PC-3 (cell line): Measurements from ENCODE around the gene ADAMTS4. TPM values are rescaled to one million over a fixed set of nuclear protein-coding genes. Genes with fewer than 3 reads are reported as not detected.
A peak's percentile ranks its signal among the peaks of the same experiment; 100 is the strongest.

Experiments used
- ATAC-seq: fragments of 200-7000 bp; cut with Tn5 transposase; 2 replicates; pipeline ENCODE4 v1.9.1; 2020; ENCODE audit warnings: mild to moderate bottlenecking, moderate library complexity
- BruUV-seq: library from RNA; stranded (reverse); fragments of 400-500 nt; replicated peaks from 2 replicates; lab custom pipeline; 2021; lab: Mats Ljungman, UMichigan
- CTCF ChIA-PET: fragments of 300-600 bp; sonication (Branson Sonifier 250); formaldehyde crosslinking; loops from one replicate; lab custom pipeline; 2022; ENCODE audit warnings: antibody characterized with exemption; lab: Charles Lee
- POLR2A ChIA-PET: fragments of 300-600 bp; sonication (Branson Sonifier 250); formaldehyde crosslinking; loops from one replicate; lab custom pipeline; 2022; ENCODE audit warnings: antibody characterized with exemption; ENCODE audit not compliant: unreplicated experiment; lab: Charles Lee
- DNase-seq: peaks from one replicate; pipeline ENCODE4 v3.0.0-alpha.2; 2015
- H2AFZ ChIP-seq: fragments of 300-600 bp; sonication (generic); 2 replicates; pipeline ENCODE4 v1.6.0; 2016; ENCODE audit warnings: antibody characterized with exemption, low read length
- H3F3A ChIP-seq: fragments of 300-600 bp; sonication (generic); one replicate; pipeline ENCODE4 v1.6.0; 2017; ENCODE audit warnings: antibody characterized with exemption, low read length, control low read depth, mild to moderate bottlenecking; ENCODE audit not compliant: unreplicated experiment
- H3K27ac ChIP-seq: fragments of 300-600 bp; sonication (generic); 2 replicates; pipeline ENCODE4 v1.5.1; 2016; ENCODE audit warnings: mild to moderate bottlenecking, low read length
- H3K27me3 ChIP-seq: fragments of 300-600 bp; sonication (generic); 2 replicates; pipeline ENCODE4 v1.6.1; 2016; ENCODE audit warnings: low read length, mixed read lengths
- H3K36me3 ChIP-seq: fragments of 300-600 bp; sonication (generic); 2 replicates; pipeline ENCODE4 v1.6.1; 2016; ENCODE audit warnings: low read depth, mixed run types, low read length, mixed read lengths
- H3K4me1 ChIP-seq: fragments of 300-600 bp; sonication (generic); 2 replicates; pipeline ENCODE4 v1.5.1; 2016; ENCODE audit warnings: low read length; ENCODE audit not compliant: insufficient read depth
- H3K4me2 ChIP-seq: fragments of 300-600 bp; sonication (generic); 2 replicates; pipeline ENCODE4 v1.6.0; 2016; ENCODE audit warnings: low read length
- H3K4me3 ChIP-seq: fragments of 300-600 bp; sonication (generic); 2 replicates; pipeline ENCODE4 v1.5.1; 2016; ENCODE audit warnings: mild to moderate bottlenecking, low read length, mixed read lengths
- H3K79me2 ChIP-seq: fragments of 300-600 bp; sonication (generic); 2 replicates; pipeline ENCODE4 v1.6.1; 2017; ENCODE audit warnings: low read length, mixed read lengths
- H3K9ac ChIP-seq: fragments of 300-600 bp; sonication (generic); 2 replicates; pipeline ENCODE4 v1.6.0; 2016; ENCODE audit warnings: mild to moderate bottlenecking, low read length
- H3K9me2 ChIP-seq: fragments of 300-600 bp; sonication (generic); replicated peaks from 2 replicates; pipeline ENCODE4 v1.6.1; 2016; ENCODE audit warnings: mixed run types, low read length, mixed read lengths
- H3K9me3 ChIP-seq: fragments of 300-600 bp; sonication (generic); 2 replicates; pipeline ENCODE4 v1.6.1; 2016; ENCODE audit warnings: low read length, mixed read lengths
- H4K20me1 ChIP-seq: fragments of 300-600 bp; sonication (generic); 2 replicates; pipeline ENCODE4 v1.6.1; 2016; ENCODE audit warnings: low read length, mixed read lengths
- EZH2 ChIP-seq: fragments of 300-600 bp; sonication (generic); IDR thresholded peaks from one replicate; pipeline ENCODE4 v1.6.1; 2017; ENCODE audit warnings: antibody characterized with exemption, mild to moderate bottlenecking, low read length; ENCODE audit not compliant: unreplicated experiment
- EZH2phosphoT487 ChIP-seq: fragments of 300-600 bp; sonication (generic); IDR thresholded peaks from 2 replicates; pipeline ENCODE4 v1.6.1; 2018; ENCODE audit warnings: mild to moderate bottlenecking, antibody characterized with exemption, low read length, borderline replicate concordance
- intact Hi-C: fragments of 100-400 bp; cut with micrococcal nuclease; formaldehyde crosslinking; loops from 2 replicates; pipeline ENCODE4 v1.9.0; 2023
- total RNA-seq: library from RNA; depleted of rRNA; stranded (reverse); fragments of >200 nt; gene quantifications from 2 replicates; pipeline ENCODE4 v1.2.3, GENCODE V29; 2014
- TF ChIP-seq, protein P1 (sequence below): fragments of 300-600 bp; sonication (generic); conservative IDR thresholded peaks from 2 replicates; pipeline ENCODE4 v1.5.1; 2017; ENCODE audit warnings: antibody characterized with exemption, low read depth, mild to moderate bottlenecking, low read length

Gene ADAMTS4
- total RNA-seq, 1 experiment from 2014 or later: not detected

DNA sequence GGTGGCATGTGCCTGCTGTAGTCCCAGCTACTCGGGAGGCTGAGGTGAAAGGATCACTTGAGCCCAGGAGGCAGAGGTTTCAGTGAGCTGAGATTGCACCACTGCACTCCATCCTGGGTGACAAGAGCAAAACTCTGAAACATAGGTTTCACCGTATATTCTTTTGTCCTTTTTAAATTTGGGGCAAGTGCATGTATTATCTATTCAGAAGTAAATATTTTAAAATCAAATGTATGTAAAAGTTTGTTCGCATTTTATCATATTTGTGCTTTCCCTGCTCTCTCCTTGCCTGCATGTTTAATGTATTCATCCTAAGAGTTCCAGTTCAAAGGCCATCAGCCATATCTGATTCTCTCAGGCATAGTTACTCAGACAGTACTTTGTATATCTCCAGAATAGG lies 53.0 kb downstream of the ADAMTS4 start:
- no peaks in the 10 kb centered on the region for H3F3A ChIP-seq
- DNase-seq (no peak), ATAC-seq (no peak)
- H3K9ac ChIP-seq: no peak overlapping the region
- H3K36me3 ChIP-seq: no peaks in the 10 kb centered on the region
- intact Hi-C loops: no loop called here
- CTCF ChIA-PET: no interaction called here
- H3K79me2 ChIP-seq: no peaks in the 10 kb centered on the region
- no peak overlapping the region for H3K27ac ChIP-seq
- BruUV-seq: no TSS peak
- H4K20me1 ChIP-seq: no peaks in the 10 kb centered on the region
- H3K4me1 ChIP-seq: no peaks in the 10 kb centered on the region
- no peaks in the 10 kb centered on the region for H3K9me3 ChIP-seq
- no peaks in the 10 kb centered on the region for H3K9me2 ChIP-seq
- no peak overlapping the region for H2AFZ ChIP-seq
- TF ChIP-seq EZH2phosphoT487 (no peak), EZH2 (no peak)
- TF ChIP-seq, protein P1, sequence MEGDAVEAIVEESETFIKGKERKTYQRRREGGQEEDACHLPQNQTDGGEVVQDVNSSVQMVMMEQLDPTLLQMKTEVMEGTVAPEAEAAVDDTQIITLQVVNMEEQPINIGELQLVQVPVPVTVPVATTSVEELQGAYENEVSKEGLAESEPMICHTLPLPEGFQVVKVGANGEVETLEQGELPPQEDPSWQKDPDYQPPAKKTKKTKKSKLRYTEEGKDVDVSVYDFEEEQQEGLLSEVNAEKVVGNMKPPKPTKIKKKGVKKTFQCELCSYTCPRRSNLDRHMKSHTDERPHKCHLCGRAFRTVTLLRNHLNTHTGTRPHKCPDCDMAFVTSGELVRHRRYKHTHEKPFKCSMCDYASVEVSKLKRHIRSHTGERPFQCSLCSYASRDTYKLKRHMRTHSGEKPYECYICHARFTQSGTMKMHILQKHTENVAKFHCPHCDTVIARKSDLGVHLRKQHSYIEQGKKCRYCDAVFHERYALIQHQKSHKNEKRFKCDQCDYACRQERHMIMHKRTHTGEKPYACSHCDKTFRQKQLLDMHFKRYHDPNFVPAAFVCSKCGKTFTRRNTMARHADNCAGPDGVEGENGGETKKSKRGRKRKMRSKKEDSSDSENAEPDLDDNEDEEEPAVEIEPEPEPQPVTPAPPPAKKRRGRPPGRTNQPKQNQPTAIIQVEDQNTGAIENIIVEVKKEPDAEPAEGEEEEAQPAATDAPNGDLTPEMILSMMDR: no peak
- H3K4me2 ChIP-seq: no peak overlapping the region
- H3K27me3 ChIP-seq: no peaks in the 10 kb centered on the region
- POLR2A ChIA-PET: no interaction called here
- no peak overlapping the region for H3K4me3 ChIP-seq

GRCh38 chr1:161140755-161141400 lies 58.0 kb downstream of the ADAMTS4 start:
- ChIA-PET CTCF (interaction anchor here (1.0 kb wide), 1 partner anchor 13 kb away, joined by 3 read pairs; the partner anchor contains the start of gene UFC1), POLR2A (interaction anchor here (0.5 kb wide), 1 partner anchor 48 kb away, joined by 3 read pairs; no protein-coding TSS in a partner anchor)
- H3F3A ChIP-seq: no peaks in the 10 kb centered on the region
- H3K9me2 ChIP-seq: no peaks in the 10 kb centered on the region
- H3K79me2 ChIP-seq: 0 out of 2 replicates have a peak, but pooled peaks cover 3% of the 10 kb centered on the region
- TF ChIP-seq, protein P1: no peak
- no peak for TF ChIP-seq EZH2phosphoT487
- TF ChIP-seq EZH2: no peak
- no peaks in the 10 kb centered on the region for H3K9me3 ChIP-seq
- H3K27ac ChIP-seq: no peak overlapping the region
- H3K4me3 ChIP-seq: no peak overlapping the region
- ATAC-seq (no peak), DNase-seq (no peak)
- no peaks in the 10 kb centered on the region for H3K36me3 ChIP-seq
- intact Hi-C loops: loop anchor here (1.0 kb wide), 2 partner anchors 144 to 148 kb away; no protein-coding TSS in a partner anchor
- no peak overlapping the region for H3K9ac ChIP-seq
- no TSS peak for BruUV-seq
- no peaks in the 10 kb centered on the region for H3K27me3 ChIP-seq
- H3K4me1 ChIP-seq: no peaks in the 10 kb centered on the region
- H3K4me2 ChIP-seq: no peak overlapping the region
- no peak overlapping the region for H2AFZ ChIP-seq
- no peaks in the 10 kb centered on the region for H4K20me1 ChIP-seq

DNA sequence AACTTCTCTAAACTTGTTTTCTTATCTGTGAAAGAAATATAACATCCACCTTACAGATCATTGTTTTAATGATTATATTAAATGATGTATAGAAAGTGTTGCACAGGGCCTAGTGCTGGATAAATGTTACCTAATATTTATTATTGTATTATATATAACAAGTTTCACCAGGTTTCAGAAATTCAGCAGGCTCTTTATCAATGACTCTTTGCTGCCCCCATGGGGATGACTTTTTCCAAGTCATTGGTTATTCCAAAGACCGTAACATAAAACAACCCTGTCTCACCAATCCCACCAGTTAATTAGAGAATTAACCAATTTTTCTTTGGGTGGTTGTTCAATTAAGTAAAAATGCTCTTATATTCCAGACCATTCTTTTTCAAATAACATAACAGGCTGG lies 59.1 kb downstream of the ADAMTS4 start:
- H3F3A ChIP-seq: no peaks in the 10 kb centered on the region
- H3K27ac ChIP-seq: no peak overlapping the region
- H3K36me3 ChIP-seq: no peaks in the 10 kb centered on the region
- no peaks in the 10 kb centered on the region for H3K27me3 ChIP-seq
- no peak overlapping the region for H3K4me3 ChIP-seq
- DNase-seq (peak; percentile 77), ATAC-seq (peak; percentile 78)
- no peaks in the 10 kb centered on the region for H3K4me1 ChIP-seq
- POLR2A ChIA-PET: no interaction called here
- no peak overlapping the region for H2AFZ ChIP-seq
- H3K9ac ChIP-seq: no peak overlapping the region
- H3K79me2 ChIP-seq: peaks cover 10% of the 10 kb centered on the region
- H3K9me3 ChIP-seq: no peaks in the 10 kb centered on the region
- no peak overlapping the region for H3K4me2 ChIP-seq
- no peaks in the 10 kb centered on the region for H4K20me1 ChIP-seq
- CTCF ChIA-PET: interaction anchor here (0.8 kb wide), 1 partner anchor 150 kb away, joined by 5 read pairs; no protein-coding TSS in a partner anchor
- H3K9me2 ChIP-seq: no peaks in the 10 kb centered on the region
- TF ChIP-seq, protein P1: peak; percentile 74
- no peak for TF ChIP-seq EZH2
- intact Hi-C loops: loop anchor here (1.0 kb wide), 4 partner anchors 41 to 146 kb away; partner anchors contain the start of gene KLHDC9
- BruUV-seq: no TSS peak
